A549 treated with AZD2906 at 1 μM for 4 hours (cell line): Measurements from ENCODE around the gene EXD3. TPM values are rescaled to one million over a fixed set of nuclear protein-coding genes. Genes with fewer than 3 reads are reported as not detected.

ENCODE experiments used
- total RNA-seq: library from RNA; stranded (reverse); fragments of 200-300 nt; extraction: Qiagen RNA extraction; gene quantifications from 5 replicates; pipeline ENCODE4 v1.2.3, GENCODE V29; 2022

The EXD3 gene, protein sequence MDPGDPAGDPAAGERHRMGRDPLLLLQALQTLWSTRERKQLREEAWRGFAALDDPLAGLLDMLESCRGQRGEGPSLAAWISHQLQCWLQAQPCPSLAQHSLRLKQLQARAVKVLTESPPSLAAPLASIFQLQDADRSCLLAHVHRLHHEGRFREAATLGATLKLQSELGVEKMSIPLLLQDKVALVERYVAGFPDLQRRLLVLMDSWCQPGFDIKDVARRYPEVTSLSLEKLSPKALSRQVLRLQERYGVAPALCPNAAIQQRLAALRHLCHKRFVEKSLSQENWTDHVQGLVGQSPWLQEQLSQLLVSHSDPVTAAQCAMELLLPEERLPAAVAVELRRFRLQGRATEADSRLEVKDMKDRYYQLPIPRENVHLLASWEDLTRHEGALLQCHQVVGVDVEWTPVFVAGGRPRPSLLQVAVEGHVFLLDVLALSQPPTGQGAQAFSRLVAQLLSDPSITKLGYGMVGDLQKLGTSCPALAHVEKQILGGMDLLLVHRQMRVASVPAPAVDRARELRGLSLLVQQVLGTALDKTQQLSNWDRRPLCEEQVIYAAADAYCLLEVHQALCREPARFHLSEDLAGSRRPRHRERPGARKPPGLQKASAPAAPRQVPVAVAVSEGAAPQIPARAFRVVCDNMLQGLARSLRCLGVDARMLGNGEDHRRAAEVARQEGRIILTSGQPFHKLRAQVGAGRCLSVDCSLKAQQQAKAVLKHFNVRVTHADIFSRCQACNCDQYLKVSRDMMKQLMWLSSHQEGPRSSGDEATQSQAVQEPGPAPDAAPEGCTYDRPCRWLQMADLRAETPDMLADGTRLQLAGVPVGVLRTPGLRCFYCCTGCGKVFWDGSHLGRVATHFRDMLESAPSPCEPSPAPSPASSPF
- 4.8 to 6.5 TPM (median 5.7 TPM) in 5 replicates for total RNA-seq

DNA sequence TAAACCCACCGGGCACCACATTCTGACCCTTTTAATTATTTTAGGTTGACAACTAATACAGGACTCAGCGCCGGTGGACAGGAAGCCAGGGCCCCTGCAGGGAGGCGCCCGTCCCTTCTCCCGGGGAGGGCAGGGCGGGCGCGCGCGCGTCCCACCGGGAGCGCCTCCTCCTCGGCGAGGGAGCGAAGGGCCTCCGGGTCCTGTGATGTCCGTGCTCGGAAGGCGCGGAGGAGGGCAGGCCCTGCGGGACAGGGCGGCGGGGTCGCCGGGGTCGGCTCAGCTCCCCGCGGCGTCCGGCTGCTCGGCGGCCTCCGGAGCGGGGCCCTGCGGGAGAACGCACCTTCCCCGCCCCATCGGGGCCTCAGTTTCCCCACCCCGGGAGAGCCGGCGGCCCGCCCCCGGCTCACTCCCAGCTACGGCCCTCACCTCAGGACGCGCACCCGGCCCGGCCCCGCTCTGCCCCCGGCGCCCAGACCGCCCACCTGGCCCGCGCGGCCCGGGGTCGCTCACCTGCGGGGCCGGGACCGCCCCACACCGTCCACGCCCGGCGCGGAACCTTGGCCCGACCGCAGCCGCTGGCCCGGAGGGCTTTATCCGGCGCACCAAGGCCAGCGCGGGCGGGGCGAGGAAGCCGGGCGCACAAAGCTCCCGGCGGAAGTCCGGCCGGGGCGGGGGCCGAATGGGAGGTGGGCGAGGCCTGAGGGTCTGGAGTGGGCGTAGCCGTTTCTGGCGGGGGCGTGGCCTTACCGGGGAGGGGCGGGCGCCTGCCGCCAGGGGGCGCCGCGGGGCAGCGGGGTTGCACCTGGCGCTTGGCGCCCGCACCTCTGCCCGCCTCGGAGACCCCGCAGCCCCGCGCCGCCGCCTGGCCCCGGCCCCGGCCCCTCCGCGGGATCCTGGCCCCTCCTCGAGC lies at the start of gene EXD3, which contains the start of gene NOXA1:
EXD3 (minus strand) TSS at position 559 of the 910 bp plus-strand sequence. CDS start 27,805 bp downstream, outside the sequence.
NOXA1 (plus strand) TSS at position 790 of the 910 bp plus-strand sequence. CDS start 137 bp downstream, outside the sequence.

DNA sequence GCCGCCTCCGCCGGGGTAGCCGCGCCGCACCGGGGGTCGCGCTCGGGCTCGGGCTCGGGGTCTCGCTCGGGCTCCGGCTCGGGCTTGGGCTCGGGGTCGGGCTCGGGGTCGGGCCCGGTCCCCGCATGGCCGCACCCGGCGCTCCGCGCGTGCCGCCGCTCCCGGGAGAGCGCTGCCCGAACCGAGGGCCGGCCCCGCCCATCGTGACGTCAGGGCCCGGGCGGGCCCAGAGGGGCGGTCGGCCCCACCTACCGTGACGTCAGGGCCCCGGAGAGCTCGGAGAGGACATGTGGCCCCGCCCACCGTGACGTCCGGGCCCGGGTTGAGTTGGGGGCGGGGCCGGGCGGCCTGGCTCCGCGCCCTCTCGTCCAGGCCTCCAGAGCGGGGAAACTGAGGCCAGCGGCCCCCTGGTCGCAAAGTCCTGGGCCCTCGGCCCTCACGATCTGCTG lies 36.2 kb upstream of the EXD3 start, which contains the start of gene NSMF:
NSMF (minus strand) TSS at position 183 of the 449 bp plus-strand sequence. CDS start 232 bp downstream, outside the sequence.

DNA sequence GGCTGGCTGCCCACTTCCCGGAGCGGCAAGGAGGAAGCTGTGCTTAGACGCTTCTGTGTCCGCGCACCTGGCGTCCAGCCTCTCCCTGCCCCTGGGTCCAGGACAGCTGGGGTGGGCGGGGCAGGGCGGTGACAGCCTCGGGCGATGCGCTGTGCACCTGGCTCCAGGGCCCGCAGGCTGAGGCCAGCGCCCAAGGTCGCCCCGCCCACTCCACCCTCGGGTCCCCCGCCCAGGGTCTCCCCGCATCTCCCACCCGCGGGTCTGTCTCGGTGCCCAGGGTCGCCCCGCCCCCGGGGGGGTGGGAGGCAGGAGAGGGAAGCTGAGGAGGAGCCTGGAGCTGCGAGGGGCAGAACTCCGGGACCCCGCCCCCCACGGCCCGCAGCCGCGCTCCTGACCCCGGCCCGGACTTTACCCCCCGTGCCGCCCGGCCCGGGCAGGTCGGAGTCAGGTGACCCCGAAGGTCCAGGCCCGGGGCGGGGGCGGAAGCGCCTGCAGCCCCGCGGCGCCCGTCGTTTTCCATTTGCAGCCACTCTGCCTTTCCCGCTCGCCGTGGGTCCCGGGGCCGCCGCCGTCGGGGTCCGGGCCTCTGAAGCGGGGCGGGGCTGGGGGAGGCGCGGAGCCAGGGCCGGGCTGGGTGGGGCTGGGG lies 18.4 kb upstream of the EXD3 start, which contains the start of gene ENTPD8:
ENTPD8 (minus strand) TSS at position 69 of the 646 bp plus-strand sequence. CDS start 3,072 bp downstream, outside the sequence.

DNA sequence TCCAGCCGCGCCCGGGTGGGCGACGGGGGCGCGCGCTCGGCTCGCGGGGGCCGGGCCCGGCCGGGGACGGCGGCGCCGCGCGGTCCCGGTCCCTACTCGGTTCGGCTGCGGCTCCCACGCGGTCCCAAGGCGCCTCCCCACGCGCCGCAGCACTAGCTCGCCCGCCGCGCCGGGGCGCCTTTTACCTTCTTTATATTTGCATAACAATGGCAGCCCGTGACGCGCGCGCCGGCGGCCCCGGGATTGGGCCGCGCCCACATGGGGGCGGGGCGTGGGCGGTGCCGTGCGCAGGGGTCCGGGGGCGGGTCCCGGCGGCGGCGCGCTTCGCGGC lies 120.9 kb downstream of the EXD3 start, which contains the start of gene NRARP:
NRARP (minus strand) TSS at position 154 of the 331 bp plus-strand sequence. CDS start 343 bp downstream, outside the sequence.

DNA sequence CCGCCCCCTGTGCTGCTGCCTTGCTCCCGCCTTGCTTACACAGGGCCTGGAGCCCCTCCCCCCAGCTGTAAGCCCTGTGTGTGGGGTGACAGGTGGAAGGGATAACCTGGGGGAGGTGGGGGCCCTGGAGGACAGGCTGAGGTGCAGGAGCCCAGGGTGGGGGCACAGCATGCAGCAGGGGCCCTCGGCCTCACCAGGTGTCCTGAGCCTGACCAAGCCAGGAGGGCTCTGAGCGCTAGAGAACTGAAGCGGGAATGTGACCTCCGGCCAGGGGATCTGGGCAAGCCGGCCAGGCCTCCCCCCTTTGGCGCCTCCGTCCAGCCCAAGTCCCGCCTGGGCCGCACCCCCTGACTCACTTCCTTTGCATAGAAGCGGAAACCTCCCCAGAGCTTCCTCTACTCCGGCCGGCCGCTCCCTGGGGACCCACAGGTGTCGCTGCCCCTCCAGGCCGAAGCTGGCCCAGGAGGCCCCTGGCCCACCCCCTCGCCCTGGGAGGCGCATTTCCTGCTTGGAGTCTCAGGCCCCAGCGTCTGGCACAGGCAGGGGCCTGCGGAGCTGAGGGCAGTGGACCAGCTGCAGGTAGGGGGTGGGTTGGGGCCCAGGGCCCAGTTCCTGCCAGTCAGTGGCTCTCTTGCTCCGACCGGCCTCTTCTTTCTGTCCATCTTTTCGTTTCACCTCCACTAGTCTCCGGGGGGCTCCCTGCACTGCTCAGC lies 145.5 kb downstream of the EXD3 start, which contains the start of gene TOR4A:
TOR4A (plus strand) TSS at position 398 of the 713 bp plus-strand sequence. CDS start 964 bp downstream, outside the sequence.

Other genes starting within 250 kb of the EXD3 start
- gene ANAPC2, start 234.6 kb downstream of the EXD3 start, total RNA-seq: 21.8 to 36.5 TPM (median 33.4 TPM) in 5 replicates
- 98.0 to 157 TPM (median 144 TPM) in 5 replicates for gene SSNA1, start 234.5 kb downstream of the EXD3 start, total RNA-seq
- gene TPRN, start 222.4 kb downstream of the EXD3 start, total RNA-seq: 8.2 to 12.3 TPM (median 11.7 TPM) in 5 replicates
- gene TMEM203, start 217.5 kb downstream of the EXD3 start, total RNA-seq: 35.4 to 47.2 TPM (median 45.3 TPM) in 5 replicates
- 11.5 to 17.4 TPM (median 15.7 TPM) in 5 replicates for gene NDOR1, start 217.5 kb downstream of the EXD3 start, total RNA-seq
- 0.91 to 2.8 TPM (median 2.1 TPM) in 5 replicates for gene RNF208, start 200.9 kb downstream of the EXD3 start, total RNA-seq
- 3.0 to 5.0 TPM (median 5.0 TPM) in 5 replicates for gene CYSRT1, start 198.0 kb downstream of the EXD3 start, total RNA-seq
- gene RNF224, start 195.7 kb downstream of the EXD3 start, total RNA-seq: 0.12 to 0.38 TPM (median 0.25 TPM) in 5 replicates
- gene SLC34A3, start 192.3 kb downstream of the EXD3 start, total RNA-seq: 0.03 to 0.15 TPM (median 0.10 TPM) in 4 of 5 replicates, not detected in the other
- gene TUBB4B, start 181.9 kb downstream of the EXD3 start, total RNA-seq: 633 to 818 TPM (median 765 TPM) in 5 replicates
- gene STPG3, start 171.9 kb downstream of the EXD3 start, total RNA-seq: not detected in 5 replicates
- 46.9 to 62.8 TPM (median 58.2 TPM) in 5 replicates for gene NELFB, start 167.8 kb downstream of the EXD3 start, total RNA-seq
- gene TOR4A, start 145.4 kb downstream of the EXD3 start, total RNA-seq: 18.3 to 26.4 TPM (median 25.4 TPM) in 5 replicates
- gene NRARP, start 120.9 kb downstream of the EXD3 start, total RNA-seq: 2.1 to 4.1 TPM (median 3.6 TPM) in 5 replicates
- 0.71 to 1.8 TPM (median 1.6 TPM) in 5 replicates for gene NOXA1, start 231 bp upstream of the EXD3 start, total RNA-seq
- 0.07 to 0.24 TPM (median 0.19 TPM) in 5 replicates for gene ENTPD8, start 18.2 kb upstream of the EXD3 start, total RNA-seq
- gene NSMF, start 36.2 kb upstream of the EXD3 start, total RNA-seq: 31.6 to 45.3 TPM (median 40.2 TPM) in 5 replicates
- 0.44 to 0.80 TPM (median 0.62 TPM) in 5 replicates for gene PNPLA7, start 127.2 kb upstream of the EXD3 start, total RNA-seq
- 48.3 to 105 TPM (median 92.7 TPM) in 5 replicates for gene MRPL41, start 128.7 kb upstream of the EXD3 start, total RNA-seq
- gene DPH7, start 155.8 kb upstream of the EXD3 start, total RNA-seq: 25.2 to 31.2 TPM (median 29.7 TPM) in 5 replicates
- 42.8 to 65.7 TPM (median 61.4 TPM) in 5 replicates for gene ZMYND19, start 167.3 kb upstream of the EXD3 start, total RNA-seq
- gene ARRDC1, start 182.5 kb upstream of the EXD3 start, total RNA-seq: 43.4 to 73.2 TPM (median 64.8 TPM) in 5 replicates
- gene EHMT1, start 195.8 kb upstream of the EXD3 start, total RNA-seq: 42.1 to 48.9 TPM (median 43.7 TPM) in 5 replicates